Activated CD8-positive, alpha-beta T cell treated with anti-CD3 and anti-CD28 coated beads for 36 hours (primary cell): ENCODE measurements around the gene API5. TPM values are rescaled to one million over a fixed set of nuclear protein-coding genes. Genes with fewer than 3 reads are reported as not detected.

Experiments used
- ATAC-seq: fragments of 200-7000 bp; cut with Tn5 transposase; one replicate; pipeline ENCODE4 v1.10.0; 2021; ENCODE audit warnings: mild to moderate bottlenecking, moderate library complexity
- CTCF ChIA-PET: fragments of 350-600 bp; sonication (Branson Sonifier 250); formaldehyde crosslinking; loops from one replicate; lab custom pipeline; 2021; ENCODE audit warnings: antibody characterized with exemption; lab: Charles Lee
- POLR2A ChIA-PET: fragments of 350-600 bp; sonication (Branson Sonifier 250); formaldehyde crosslinking; loops from one replicate; lab custom pipeline; 2021; ENCODE audit warnings: antibody characterized with exemption; lab: Charles Lee
- DNase-seq: peaks from one replicate; pipeline ENCODE4 v3.0.0-alpha.2; 2020
- H3K27ac Mint-ChIP-seq: one replicate; pipeline ENCODE4 v1.8.0; 2021; ENCODE audit warnings: mild to moderate bottlenecking, mixed read lengths
- H3K27me3 Mint-ChIP-seq: one replicate; pipeline ENCODE4 v1.8.0; 2021; ENCODE audit warnings: mixed read lengths
- H3K36me3 Mint-ChIP-seq: one replicate; pipeline ENCODE4 v1.8.0; 2021; ENCODE audit warnings: low read depth, mixed read lengths
- H3K4me1 Mint-ChIP-seq: one replicate; pipeline ENCODE4 v1.8.0; 2021; ENCODE audit warnings: low read depth, mixed read lengths
- H3K4me3 Mint-ChIP-seq: one replicate; pipeline ENCODE4 v1.8.0; 2021; ENCODE audit warnings: mild to moderate bottlenecking, moderate library complexity, mixed read lengths
- H3K9me3 Mint-ChIP-seq: one replicate; pipeline ENCODE4 v1.8.0; 2021; ENCODE audit warnings: mixed read lengths
- CTCF ChIP-seq: fragments of 200-600 bp; IDR thresholded peaks from one replicate; pipeline ENCODE4 v1.8.0; 2022; ENCODE audit warnings: antibody characterized with exemption, mild to moderate bottlenecking
- intact Hi-C: fragments of 100-400 bp; cut with micrococcal nuclease; formaldehyde crosslinking; loops from one replicate; pipeline ENCODE4 v1.10.0; 2022
- total RNA-seq, 2 experiments: library from RNA; stranded (reverse); gene quantifications; one replicate each; pipeline ENCODE4 v1.2.3, GENCODE V29; 2021

The API5 gene
- total RNA-seq, 2 experiments from 2014 or later = 156 to 169 TPM

GRCh38 chr11:43289368-43289767 lies 22.4 kb upstream of the API5 start:
- ATAC-seq (no peak), DNase-seq (no peak)
- H3K27me3 Mint-ChIP-seq = peaks cover 5% of the 10 kb centered on the region
- POLR2A ChIA-PET = interaction anchor here (0.5 kb wide), 1 partner anchor 1818 kb away, joined by 3 read pairs; no protein-coding TSS in a partner anchor
- peaks cover 1% of the 10 kb centered on the region for H3K9me3 Mint-ChIP-seq
- H3K27ac Mint-ChIP-seq = no peak overlapping the region
- H3K36me3 Mint-ChIP-seq = no peaks in the 10 kb centered on the region
- no peak overlapping the region for H3K4me3 Mint-ChIP-seq
- CTCF ChIA-PET = no interaction called here
- no peak for TF ChIP-seq CTCF
- intact Hi-C loops = no loop called here
- H3K4me1 Mint-ChIP-seq = no peaks in the 10 kb centered on the region

- Mint-ChIP-seq H3K27ac (no peak overlapping the region), H3K27me3 (peaks cover 10% of the 10 kb centered on the region), H3K4me3 (no peak overlapping the region), H3K4me1 (no peaks in the 10 kb centered on the region), H3K36me3 (no peaks in the 10 kb centered on the region), H3K9me3 (peaks cover 18% of the 10 kb centered on the region)
- intact Hi-C loops = no loop called here
- ChIA-PET CTCF (interaction anchor here (2.0 kb wide), 1 partner anchor 15 kb away, joined by 12 read pairs; no protein-coding TSS in a partner anchor), POLR2A (no interaction called here)
- DNase-seq (no peak), ATAC-seq (no peak)
- TF ChIP-seq CTCF = no peak
These were observed 13.4 kb upstream of the API5 start for GRCh38 chr11:43298397-43298796.

GRCh38 chr11:43315966-43316365 lies 4.2 kb downstream of the API5 start:
- H3K4me3 Mint-ChIP-seq = no peak overlapping the region

GRCh38 chr11:43316451-43316850 lies 4.7 kb downstream of the API5 start:
- no peak overlapping the region for H3K4me3 Mint-ChIP-seq
- peak overlapping the region; percentile 75 for H3K27ac Mint-ChIP-seq
- ATAC-seq = no peak
- peak; percentile 57 for DNase-seq
- TF ChIP-seq CTCF = no peak
- ChIA-PET POLR2A (no interaction called here), CTCF (interaction anchor here (1.5 kb wide), 1 partner anchor 42 kb away, joined by 3 read pairs; the partner anchor contains the start of gene TTC17)
- H3K4me1 Mint-ChIP-seq = peaks cover 47% of the 10 kb centered on the region
- H3K36me3 Mint-ChIP-seq = peaks cover 19% of the 10 kb centered on the region
- no peaks in the 10 kb centered on the region for H3K27me3 Mint-ChIP-seq
- intact Hi-C loops = loop anchor here (10.0 kb wide), 1 partner anchor 78 kb away; no protein-coding TSS in a partner anchor
- no peaks in the 10 kb centered on the region for H3K9me3 Mint-ChIP-seq

More at GRCh38 chr11:43315966-43316365, 4.2 kb downstream of the API5 start:
- Mint-ChIP-seq H3K36me3 (peaks cover 18% of the 10 kb centered on the region), H3K27ac (peak overlapping the region; percentile 75), H3K9me3 (no peaks in the 10 kb centered on the region), H3K4me1 (peaks cover 48% of the 10 kb centered on the region), H3K27me3 (no peaks in the 10 kb centered on the region)
- no peak for ATAC-seq
- POLR2A ChIA-PET = no interaction called here
- DNase-seq = no peak
- CTCF ChIA-PET = no interaction called here
- no peak for TF ChIP-seq CTCF
- intact Hi-C loops = loop anchor here (10.0 kb wide), 1 partner anchor 79 kb away; no protein-coding TSS in a partner anchor

GRCh38 chr11:43327987-43328386 lies 16.2 kb downstream of the API5 start:
- Mint-ChIP-seq H3K36me3 (peaks cover 46% of the 10 kb centered on the region), H3K27ac (no peak overlapping the region), H3K4me3 (no peak overlapping the region), H3K27me3 (no peaks in the 10 kb centered on the region), H3K4me1 (no peaks in the 10 kb centered on the region), H3K9me3 (no peaks in the 10 kb centered on the region)
- DNase-seq (no peak), ATAC-seq (no peak)
- CTCF ChIA-PET = interaction anchor here (1.5 to 1.6 kb wide), 2 partner anchors 14 to 29 kb away, joined by 3 to 5 read pairs; no protein-coding TSS in a partner anchor
- POLR2A ChIA-PET = no interaction called here
- intact Hi-C loops = no loop called here
- no peak for TF ChIP-seq CTCF
